Stimulated activated CD4-positive, alpha-beta T cell treated with anti-CD3 and anti-CD28 coated beads, Interleukin-12 subunit alpha, Interleukin-12 subunit beta, amount 100 ng/mL, for 24 hours (primary cell): ENCODE data around the gene LY6G6D.

Experiments
- DNase-seq, 2 experiments: peaks; one replicate each; pipeline ENCODE4 v3.0.0-alpha.2; 2020; ENCODE audit warnings: low read depth in 2 of 2

Gene LY6G6D

GRCh38 chr6:31719001-31719400 lies 3.9 kb downstream of the LY6G6D start:
- DNase-seq, result no peak

GRCh38 chr6:31720196-31720770 lies 5.1 kb downstream of the LY6G6D start:
- no peak for DNase-seq

DNA sequence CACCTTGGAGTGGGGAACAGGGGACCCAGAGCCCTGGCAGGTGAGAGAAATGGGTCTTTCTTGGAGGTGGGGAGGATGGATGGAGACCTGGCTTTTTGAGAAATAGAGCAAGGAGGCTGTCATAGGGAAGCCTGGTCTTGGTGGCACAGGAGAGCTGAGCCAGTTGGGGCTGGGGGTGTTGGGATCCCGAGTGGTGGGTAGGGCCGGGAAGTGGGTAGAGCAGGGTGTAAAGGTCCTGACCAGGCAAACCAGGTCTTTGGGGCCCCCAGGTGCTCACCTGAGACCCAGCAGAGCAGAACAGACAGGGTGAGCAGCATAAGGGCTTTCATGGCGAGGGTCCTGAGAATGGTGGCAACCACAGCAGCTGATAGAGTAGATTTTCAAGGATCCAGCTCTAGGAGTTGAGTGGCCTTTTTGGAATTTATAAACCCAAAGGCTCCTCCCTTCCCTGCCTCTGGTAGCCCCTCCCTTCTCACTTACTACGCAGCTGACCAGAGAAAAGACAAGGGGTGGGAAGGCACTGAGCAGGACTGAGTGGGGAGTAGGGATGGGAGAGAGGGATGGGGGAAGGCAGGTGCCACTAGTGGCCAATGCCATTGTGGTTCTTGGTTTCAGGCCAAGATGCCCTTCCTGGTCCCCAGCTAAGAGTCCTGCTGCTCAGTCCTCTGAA lies 6.3 kb downstream of the LY6G6D start, which contains the start of gene LY6G6C:
LY6G6C (minus strand) TSS at position 396 of the 670 bp plus-strand sequence; CDS start at position 329, 67 bp downstream.
- DNase-seq, result no peak

GRCh38 chr6:31722173-31722572 lies 7.0 kb downstream of the LY6G6D start:
- no peak for DNase-seq

DNA sequence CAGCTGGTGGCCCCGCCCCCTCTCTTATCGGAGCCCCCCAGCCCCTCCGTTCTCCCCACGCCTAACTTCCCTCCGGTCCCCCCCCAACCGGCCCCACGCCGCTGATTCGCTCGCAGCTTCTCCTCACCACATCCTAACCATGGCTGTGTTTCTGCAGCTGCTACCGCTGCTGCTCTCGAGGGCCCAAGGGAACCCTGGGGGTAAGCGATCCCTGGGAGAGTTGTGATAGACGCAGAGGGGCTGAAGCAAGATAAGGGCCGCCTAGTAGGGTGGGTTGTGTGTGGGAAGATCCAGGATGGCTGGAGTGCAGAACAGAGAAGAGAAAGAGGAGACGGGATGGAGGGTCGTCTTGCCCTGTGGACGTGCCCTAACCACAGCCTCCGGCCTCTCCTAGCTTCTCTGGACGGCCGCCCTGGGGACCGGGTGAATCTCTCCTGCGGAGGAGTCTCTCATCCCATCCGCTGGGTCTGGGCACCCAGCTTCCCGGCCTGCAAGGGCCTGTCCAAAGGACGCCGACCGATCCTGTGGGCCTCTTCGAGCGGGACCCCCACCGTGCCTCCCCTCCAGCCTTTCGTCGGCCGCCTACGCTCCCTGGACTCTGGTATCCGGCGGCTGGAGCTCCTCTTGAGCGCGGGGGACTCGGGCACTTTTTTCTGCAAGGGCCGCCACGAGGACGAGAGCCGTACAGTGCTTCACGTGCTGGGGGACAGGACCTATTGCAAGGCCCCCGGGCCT lies 8.3 kb downstream of the LY6G6D start, which contains the start of gene MPIG6B:
MPIG6B (plus strand) TSS at position 129 of the 735 bp plus-strand sequence; CDS start at position 140, 11 bp downstream.
- no peak for DNase-seq

DNA sequence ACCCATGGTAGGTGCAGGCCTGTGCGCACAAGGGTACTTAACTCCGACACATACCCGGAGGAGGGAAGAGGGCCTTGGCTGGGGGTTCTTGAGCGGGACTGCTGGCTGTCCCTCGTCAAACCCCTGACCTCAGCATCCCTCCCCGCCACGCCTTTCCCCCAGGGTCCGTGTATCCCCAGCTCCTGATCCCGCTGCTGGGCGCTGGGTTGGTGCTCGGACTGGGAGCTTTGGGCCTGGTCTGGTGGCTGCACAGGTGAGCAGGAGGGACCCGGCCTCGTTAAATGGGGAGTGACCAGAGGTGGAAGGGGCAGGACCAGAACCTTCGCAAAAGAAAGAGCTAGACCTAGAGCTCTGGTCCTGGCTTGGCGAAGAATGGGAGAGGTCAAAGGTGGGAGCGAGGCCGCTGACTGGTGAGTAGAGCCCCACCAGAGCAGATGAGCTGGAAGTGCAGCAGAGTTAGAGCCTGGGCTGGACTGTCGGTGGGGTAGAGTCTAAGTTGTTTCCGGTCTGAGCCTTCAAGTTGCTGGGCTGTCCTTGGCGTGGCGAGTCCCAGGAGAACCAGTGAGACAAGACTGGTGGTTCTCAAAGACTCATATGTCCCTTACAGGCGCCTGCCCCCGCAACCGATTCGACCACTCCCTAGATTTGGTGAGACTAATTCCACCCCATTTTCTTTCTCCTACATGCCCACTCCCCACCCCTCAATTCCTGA lies 9.0 kb downstream of the LY6G6D start:
- DNase-seq, result no peak

DNA sequence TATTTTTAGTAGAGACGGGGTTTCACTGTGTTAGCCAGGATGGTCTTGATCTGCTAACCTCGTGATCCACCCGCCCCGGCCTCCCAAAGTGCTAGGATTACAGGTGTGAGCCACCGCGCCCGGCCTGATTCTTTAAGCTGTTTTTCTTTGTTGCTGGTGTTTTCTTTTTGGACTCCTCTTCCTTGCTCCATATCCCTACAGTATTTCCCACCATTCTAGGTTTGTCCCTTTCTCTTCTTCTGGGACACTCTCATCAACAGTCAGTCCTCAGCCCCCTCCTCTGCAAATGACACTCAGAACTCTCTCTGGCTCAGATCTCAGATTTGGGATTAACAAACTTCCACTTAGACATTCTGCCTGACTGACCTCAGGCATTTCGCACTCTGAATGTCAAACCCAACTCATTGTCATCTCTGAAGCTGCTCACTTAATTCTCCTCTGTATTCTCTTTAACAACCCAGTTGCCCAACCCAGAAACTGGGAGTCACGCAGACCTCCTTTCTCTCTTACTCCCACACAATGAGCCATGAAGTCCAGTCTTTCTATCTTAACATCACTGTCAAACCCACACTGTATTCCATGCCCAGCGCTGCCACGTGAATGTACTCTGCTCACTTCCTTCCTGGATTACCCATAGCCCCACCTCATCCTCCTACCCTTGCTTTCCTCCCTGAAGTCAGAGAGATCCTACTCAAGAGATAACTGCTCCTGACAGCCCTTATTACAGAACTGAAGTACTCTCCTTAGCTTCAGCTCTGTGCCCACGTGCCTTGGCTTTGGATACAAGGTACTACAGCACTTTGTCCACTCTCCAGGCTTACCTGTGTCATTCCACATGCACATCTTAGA lies 10.6 kb downstream of the LY6G6D start:
- DNase-seq, result no peak

- DNase-seq, result no peak
These were observed 12.0 kb downstream of the LY6G6D start for GRCh38 chr6:31727034-31727716.

DNA sequence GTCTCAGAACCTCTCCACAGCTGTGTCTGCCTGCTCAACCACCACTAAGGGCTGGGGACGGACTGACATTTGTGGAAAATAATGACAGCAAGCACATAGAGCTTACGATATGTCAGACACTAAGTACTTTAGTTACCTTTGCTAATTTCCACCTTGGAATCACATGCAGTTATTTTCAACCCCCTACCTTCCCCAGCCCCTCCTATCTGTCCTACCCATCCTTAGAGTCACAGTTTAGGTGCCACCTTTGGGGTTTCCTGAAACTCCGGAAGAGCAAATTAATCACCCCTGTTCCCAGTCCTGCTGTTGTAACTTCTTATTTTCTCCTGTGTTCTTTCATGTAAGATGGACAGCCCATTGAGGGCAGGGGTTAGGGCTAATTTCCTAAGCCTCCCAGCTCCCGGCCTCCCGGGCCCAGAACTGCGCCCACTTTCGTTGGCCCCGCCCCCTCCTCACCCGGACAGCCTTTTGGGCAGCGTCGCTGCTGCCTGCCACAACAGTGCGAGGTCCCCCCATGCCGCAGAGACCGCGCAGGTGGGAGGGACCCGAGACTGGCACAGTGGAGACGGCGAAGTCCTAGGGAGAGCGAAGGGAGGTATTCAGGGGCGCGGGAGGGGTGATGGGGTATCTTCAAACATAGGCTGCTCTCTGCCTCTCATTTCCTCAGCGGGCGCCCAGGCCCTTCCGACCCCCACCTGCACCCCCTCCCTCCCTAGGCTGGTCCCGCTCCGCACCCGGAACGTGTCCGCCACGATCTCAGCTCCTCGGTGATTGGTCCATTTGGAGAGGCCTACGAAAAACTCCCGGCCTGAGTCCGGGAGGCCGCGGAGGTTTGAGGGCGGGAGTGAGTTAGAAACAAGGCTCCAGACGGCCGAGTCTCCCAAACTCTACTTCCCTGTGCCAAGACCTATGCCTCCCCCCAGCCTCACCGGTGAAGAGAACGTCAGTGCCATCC lies 12.8 kb downstream of the LY6G6D start:
- no peak for DNase-seq

- DNase-seq, result no peak
These were observed 13.8 kb downstream of the LY6G6D start, which contains the start of gene DDAH2 for GRCh38 chr6:31728767-31729514. Gene DDAH2, minus strand, starts transcription at chr6:31729299. Its CDS starts 138 bp downstream, at chr6:31729161.

- peak; percentile 46 to 76 for DNase-seq
These were observed 14.4 kb downstream of the LY6G6D start for GRCh38 chr6:31729515-31729978.

DNA sequence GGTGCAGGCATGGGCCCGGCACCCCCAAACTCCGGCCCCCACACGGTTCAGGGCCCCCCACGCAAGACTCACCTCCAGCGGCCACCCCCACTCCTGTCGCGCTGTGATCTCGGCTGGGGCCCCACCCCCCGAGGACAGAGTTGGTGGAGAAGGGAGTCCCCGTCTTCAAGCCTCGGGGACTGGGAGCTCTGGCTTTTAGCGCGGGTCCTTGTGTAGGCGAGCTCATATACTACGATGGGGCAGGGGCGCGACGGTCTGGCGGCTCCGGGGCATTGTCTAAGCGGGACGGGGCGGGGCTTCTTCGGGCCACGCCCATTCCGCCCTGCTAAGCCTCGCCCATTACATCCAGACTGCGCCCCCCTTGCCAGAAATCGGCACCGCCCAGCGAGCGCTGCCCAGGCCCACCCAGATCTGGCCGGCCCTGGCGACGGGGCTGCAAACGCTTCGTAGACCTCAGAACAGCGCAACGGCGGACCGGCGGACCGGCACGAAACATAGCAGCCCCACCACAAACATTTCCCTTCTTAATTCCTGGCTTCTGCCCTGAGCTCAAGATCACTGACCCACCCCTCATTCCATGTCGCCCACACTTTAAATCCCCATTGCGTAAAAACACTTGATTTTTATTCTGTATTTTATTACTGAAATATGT lies 15.0 kb downstream of the LY6G6D start:
- peak in 1 of 2 experiments; percentile 53 for DNase-seq

- no peak for DNase-seq
These were observed 15.5 kb downstream of the LY6G6D start for GRCh38 chr6:31730631-31731086.

DNA sequence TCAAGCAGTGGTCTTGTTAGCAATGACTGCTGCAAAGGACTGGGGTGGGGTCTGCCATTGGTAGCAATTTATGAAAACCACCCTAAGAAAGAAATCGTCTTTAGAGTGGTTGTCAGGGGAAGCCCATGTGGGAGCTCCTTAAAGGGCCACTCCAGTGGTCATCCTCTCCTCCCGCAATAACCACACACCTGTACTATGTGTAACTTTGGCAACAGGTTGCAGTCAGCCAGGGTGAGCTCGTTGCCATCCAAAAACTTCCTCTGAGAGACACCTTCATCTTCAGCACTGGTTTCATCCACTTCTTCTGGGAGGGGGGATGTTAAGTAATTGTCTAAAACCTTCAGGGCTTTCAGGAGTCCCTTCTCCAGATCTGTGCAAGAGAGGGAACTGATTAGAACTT lies 16.9 kb downstream of the LY6G6D start:
- DNase-seq, result no peak

GRCh38 chr6:31733734-31734133 lies 18.6 kb downstream of the LY6G6D start:
- DNase-seq, result no peak

DNA sequence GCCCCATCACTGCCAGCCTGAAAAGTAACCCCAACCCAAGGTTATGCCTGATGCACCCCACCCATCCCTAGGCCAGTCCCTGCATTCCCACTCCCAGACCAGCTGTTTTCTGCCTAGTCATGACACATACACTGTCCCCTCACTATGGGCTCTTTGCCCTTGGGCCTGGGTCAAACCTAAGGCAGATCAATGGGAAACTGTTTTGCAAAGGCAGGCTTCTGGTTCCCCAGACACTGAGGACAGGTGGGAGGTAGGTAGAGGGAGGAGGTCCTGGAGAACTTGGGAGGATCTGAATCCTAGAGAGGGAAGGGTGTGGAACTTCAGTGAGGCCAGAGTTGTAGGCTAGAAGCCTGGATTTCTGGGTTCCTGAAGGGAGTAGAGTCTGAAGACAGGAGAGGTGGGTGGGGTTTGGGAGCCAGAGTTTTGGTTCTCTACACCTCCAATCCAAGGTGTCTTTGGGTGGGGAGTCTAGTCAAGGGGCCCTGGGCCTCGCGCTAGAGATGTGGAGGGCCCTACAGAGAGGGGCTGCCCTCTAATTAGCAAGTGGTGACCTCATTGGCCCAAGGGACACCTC lies 19.2 kb downstream of the LY6G6D start:
- no peak for DNase-seq

- DNase-seq, result peak in 1 of 2 experiments; percentile 41
These were observed 19.8 kb downstream of the LY6G6D start for GRCh38 chr6:31734821-31735406.
